NCI-H2196 treated with DMSO at 0.1 percent for 48 hours (cell line): ENCODE measurements around the gene EPN2.

Experiments
- DNase-seq: peaks from one replicate; lab custom pipeline; 2025; ENCODE audit not compliant: unreplicated experiment; lab: John Stamatoyannopoulos, UW

Gene EPN2

GRCh38 chr17:19309701-19310100 is 72.5 kb downstream of the EPN2 start:
- no peak for DNase-seq

- DNase-seq = no peak
Observed at GRCh38 chr17:19310151-19310550, 73.0 kb downstream of the EPN2 start.

- DNase-seq = no peak
Observed at GRCh38 chr17:19311016-19311415, 73.8 kb downstream of the EPN2 start.

GRCh38 chr17:19311421-19312215 is 74.5 kb downstream of the EPN2 start:
- no peak for DNase-seq

- no peak for DNase-seq
Observed at GRCh38 chr17:19312406-19312805, 75.2 kb downstream of the EPN2 start.

GRCh38 chr17:19313066-19313745 is 76.0 kb downstream of the EPN2 start:
- no peak for DNase-seq

GRCh38 chr17:19313746-19314651 is 76.8 kb downstream of the EPN2 start:
- DNase-seq = no peak

GRCh38 chr17:19315104-19315503 is 77.9 kb downstream of the EPN2 start:
- DNase-seq = no peak

GRCh38 chr17:19316761-19317358 is 79.7 kb downstream of the EPN2 start:
- DNase-seq = no peak

GRCh38 chr17:19317359-19318095 is 80.4 kb downstream of the EPN2 start:
- DNase-seq = peak; percentile 73

GRCh38 chr17:19318611-19319010 is 81.4 kb downstream of the EPN2 start:
- DNase-seq = no peak

GRCh38 chr17:19319771-19320505 is 82.8 kb downstream of the EPN2 start:
- DNase-seq = no peak

- no peak for DNase-seq
Observed at GRCh38 chr17:19320876-19321275, 83.7 kb downstream of the EPN2 start.

- DNase-seq = no peak
Observed at GRCh38 chr17:19321481-19322128, 84.4 kb downstream of the EPN2 start.

GRCh38 chr17:19322129-19322505 is 85.0 kb downstream of the EPN2 start:
- DNase-seq = no peak

GRCh38 chr17:19322861-19323260 is 85.7 kb downstream of the EPN2 start:
- DNase-seq = no peak

GRCh38 chr17:19325542-19325941 is 88.4 kb downstream of the EPN2 start:
- DNase-seq = no peak

GRCh38 chr17:19327031-19327783 is 90.0 kb downstream of the EPN2 start:
- no peak for DNase-seq
